GM12864 (cell line): ENCODE results near the gene LYG1.

Source experiments
- DNase-seq: peaks from one replicate; pipeline ENCODE4 v3.0.0-alpha.2; 2011; ENCODE audit warnings: low read depth
- H3K4me3 ChIP-seq: 2 replicates; pipeline ENCODE4 v1.5.1; 2011; ENCODE audit warnings: mild to moderate bottlenecking, low read depth, low read length, control low read depth
- CTCF ChIP-seq: IDR thresholded peaks from 2 replicates; pipeline ENCODE4 v1.5.1; 2011; ENCODE audit warnings: low read depth, mild to moderate bottlenecking, moderate library complexity, low read length, control low read depth, inconsistent platforms; ENCODE audit errors: missing control alignments

Gene LYG1

GRCh38 chr2:99238599-99238998 is 62.4 kb downstream of the LYG1 start:
- DNase-seq: no peak
- H3K4me3 ChIP-seq: no peak overlapping the region
- TF ChIP-seq CTCF: no peak
